HuH-7 (cell line): ENCODE data around the gene WDSUB1.

Source experiments
- DNase-seq: peaks from one replicate; pipeline ENCODE4 v3.0.0; 2011; ENCODE audit warnings: low spot score

WDSUB1 gene

DNA sequence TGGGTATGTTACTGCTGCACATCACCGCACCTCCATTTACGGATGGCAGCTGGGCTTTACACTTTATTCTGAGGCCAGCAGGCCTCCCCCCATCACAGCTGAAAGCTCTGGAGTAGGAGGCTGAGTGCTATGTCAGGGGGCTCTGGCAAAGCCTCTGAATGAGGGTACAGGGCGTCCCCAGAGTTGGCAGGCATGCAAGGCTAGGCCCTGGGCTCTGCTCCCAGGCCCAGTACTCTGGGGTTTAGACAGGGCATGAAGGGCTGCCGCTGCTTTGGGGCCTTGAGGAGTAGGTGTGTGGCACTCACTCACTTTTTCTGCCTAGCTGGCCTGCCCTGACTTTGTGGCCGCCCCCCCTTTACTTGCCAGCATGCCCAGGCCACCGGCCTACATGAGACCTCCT is 90.8 kb downstream of the WDSUB1 start:
- no peak for DNase-seq

DNA sequence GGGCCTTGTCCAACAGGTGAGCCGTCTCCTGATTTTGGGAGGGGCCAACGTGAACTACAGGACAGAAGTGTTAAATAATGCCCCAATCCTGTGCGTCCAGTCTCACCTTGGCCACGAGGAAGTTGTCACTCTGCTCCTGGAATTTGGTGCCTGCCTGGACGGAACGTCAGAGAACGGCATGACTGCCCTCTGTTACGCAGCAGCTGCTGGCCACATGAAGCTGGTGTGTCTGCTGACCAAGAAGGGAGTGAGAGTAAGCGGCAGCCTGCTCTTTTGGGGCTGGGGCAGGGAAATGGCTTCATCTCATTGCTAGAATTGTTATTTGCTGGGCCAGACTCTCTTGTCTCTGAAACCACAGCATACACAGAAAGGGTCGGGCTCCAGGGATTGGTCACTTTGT is 92.3 kb downstream of the WDSUB1 start:
- no peak for DNase-seq

DNA sequence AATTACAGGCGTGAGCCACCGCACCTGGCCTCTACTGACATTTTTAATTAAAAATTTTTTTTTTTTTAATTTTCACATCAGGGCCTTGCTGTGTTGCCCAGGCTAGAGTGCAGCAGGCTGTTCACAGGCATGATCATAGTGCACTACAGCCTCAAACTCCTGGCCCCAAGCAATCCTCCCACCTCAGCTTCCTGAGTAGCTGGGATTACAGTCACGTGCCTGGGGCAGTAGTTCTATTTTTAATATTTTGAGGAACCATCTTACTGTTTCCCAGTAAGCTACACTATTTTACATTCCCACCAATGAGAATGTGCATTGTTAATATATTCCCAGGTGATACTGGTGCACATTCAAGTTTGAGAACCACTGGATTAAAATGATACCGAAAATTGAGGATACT is 92.7 kb downstream of the WDSUB1 start:
- no peak for DNase-seq

DNA sequence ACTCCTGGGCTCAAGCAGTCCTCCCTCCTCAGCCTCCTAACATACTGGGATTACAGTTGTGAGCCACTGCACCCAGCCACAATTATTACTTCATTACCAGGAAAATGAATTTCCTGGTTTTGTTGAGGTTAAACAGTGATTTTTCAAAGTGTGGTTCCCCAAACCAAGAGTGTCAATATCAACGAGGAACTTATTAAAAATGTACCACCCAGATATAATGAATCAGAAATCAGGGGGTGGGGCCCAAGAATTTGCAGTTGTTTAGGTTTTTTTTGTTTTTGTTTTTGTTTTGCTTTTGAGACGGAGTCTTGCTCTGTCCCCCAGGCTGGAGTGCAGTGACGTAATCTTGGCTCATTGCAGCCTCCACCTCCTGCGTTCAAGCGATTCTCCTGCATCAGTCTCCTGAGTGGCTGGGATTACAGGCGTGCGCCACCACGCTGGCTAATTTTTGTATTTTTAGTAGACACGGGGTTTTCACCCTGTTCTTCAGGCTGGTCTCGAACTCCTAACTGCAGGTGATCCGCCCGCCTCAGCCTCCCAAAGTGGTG is 94.1 kb downstream of the WDSUB1 start:
- DNase-seq: no peak

DNA sequence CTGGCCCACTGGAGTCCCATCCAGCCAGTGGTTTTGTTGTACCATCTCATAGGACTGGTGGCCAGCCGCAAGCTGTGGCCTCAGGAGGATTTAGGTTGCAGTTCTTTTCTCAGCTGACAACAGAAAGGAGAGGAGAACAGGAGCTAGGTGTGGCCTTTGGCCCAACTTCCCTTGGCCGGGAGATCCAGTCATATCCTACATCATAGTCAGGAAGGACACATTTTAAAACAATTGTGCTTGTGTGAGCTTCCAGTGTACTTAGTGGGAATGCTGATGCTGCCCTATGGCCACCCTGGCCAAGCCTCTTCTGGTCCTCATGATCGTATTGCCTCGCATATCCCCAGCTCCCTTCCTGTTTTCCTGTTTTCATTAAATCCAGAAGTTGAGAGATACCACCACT is 98.1 kb downstream of the WDSUB1 start:
- no peak for DNase-seq

DNA sequence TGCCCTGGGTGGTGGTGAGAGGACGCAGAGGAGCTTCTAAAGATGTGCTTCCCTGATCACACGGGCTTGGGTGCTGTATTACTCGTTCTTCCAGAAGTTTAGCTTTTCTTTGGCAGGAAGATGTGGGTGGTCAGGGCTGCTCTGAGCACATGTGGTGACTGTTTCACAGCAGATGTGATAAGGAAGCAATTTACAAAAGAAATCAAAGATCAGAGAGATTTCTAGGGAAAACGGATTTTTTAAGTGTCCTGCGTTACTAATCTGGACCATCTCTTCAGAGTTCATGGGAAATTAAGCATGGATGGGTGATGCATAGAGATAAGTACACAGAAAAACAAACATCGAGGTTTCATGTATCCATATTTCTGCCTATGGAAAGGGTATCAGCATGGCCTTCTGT is 99.4 kb downstream of the WDSUB1 start:
- no peak for DNase-seq

DNA sequence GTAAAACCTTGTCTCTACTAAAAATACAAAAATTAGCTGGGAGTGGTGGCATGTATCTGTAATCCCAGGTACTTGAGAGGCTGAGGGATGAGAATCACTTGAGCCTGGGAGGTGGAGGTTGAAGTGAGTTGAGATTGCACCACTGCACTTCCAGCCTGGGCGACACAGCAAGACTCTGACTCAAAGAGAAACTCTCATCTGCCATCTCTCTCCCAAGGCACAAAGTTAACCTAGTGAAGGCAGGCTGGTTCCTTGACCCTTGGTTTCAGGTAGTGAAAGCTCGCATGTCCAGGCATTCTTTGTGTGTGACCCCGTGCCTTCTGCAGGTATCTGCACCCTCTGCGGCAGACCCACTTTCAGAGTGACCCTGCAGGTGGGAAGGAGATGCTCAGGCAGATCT is 100.0 kb downstream of the WDSUB1 start:
- DNase-seq: no peak
